H1 (cell line): Measurements from ENCODE around the gene PIP5K1B. TPM values are rescaled to one million over a fixed set of nuclear protein-coding genes. Genes with fewer than 3 reads are reported as not detected.
A peak's percentile ranks its signal among the peaks of the same experiment; 100 is the strongest.

Experiments used
- ATF2 ChIP-seq: IDR thresholded peaks from 2 replicates; pipeline ENCODE4 v1.6.1; 2012; ENCODE audit warnings: low read length, inconsistent platforms
- HDAC2 ChIP-seq, 2 experiments: fragments of 300-600 bp in 1 of 2; sonication (generic) in 1 of 2; IDR thresholded peaks; 2 replicates each; pipeline ENCODE4 v1.6.1; 2011 to 2012; ENCODE audit warnings: low read depth in 2 of 2, low read length in 2 of 2, mild to moderate bottlenecking in 2 of 2, moderate library complexity in 2 of 2, borderline replicate concordance in 1 of 2, inconsistent platforms in 1 of 2
- polyA plus RNA-seq, 7 experiments: library from polyadenylated mRNA; depleted of rRNA in 3 of 7; stranded (reverse) in 5 of 7; unstranded in 2 of 7; fragments of >200 nt in 5 of 7; fragments of 200-250 nt in 2 of 7; gene quantifications; 1 replicate in 5 of 7; 2 replicates in 1 of 7; 4 replicates in 1 of 7; pipeline versions ENCODE4 v1.2.1 to v1.2.3, GENCODE V29; 2011 to 2013; ENCODE audit warnings: missing spikeins in 2 of 7, mixed read lengths in 2 of 7
- total RNA-seq: library from RNA; stranded (reverse); fragmentation: NEBNext Ultra II Directional; extraction: Animal tissue kit (Norgen Biotek cat#: 25700); gene quantifications from 2 replicates; pipeline ENCODE4 v1.2.1, GENCODE V29; 2021

Gene PIP5K1B
- total and polyA plus RNA-seq, 2 of the 8 experiments (the other 6 are each of a cell fraction or from before 2014, with no cell fraction given) = 4.7 to 7.7 TPM

DNA sequence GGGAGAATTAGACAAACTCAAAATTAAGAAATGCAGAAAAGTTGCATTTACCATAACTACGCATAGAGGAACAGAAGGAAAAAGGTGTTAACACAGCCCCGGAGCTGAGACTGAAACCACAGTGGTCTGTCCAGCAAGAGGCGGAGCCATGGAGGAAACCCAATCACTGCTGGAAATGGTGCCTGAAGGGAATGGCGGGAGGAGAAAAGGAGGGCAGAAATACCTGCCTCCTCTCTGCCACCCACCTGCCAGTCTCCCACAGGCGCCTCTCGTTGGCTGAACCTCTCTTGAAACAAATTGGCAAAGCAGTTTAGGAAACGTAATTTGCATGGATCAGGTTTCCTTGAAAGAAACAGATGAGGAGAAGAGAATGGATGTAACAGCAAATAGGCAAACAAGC, 318.6 kb downstream of the PIP5K1B start (continued):
- TF ChIP-seq HDAC2 (IDR thresholded peaks at IDR 0.05; ENCODE audit: borderline replicate concordance in 1 of 2, low read depth in 2 of 2, low read length in 2 of 2) = peak in 1 of 2 experiments; percentile 2; a peak in 1 of 4 replicates
- no peak for TF ChIP-seq ATF2
- TF ChIP-seq, all 59 proteins: peak for 3
